HG02852 (cell line): Measurements from ENCODE around the gene NSUN7.
A peak's percentile ranks its signal among the peaks of the same experiment; 100 is the strongest.

Experiments used
- ATAC-seq: cut with Tn5 transposase; IDR thresholded peaks from one replicate; pipeline ENCODE4 v1.9.1; 2021; ENCODE audit warnings: mild to moderate bottlenecking, moderate library complexity; ENCODE audit not compliant: unreplicated experiment

NSUN7 gene

GRCh38 chr4:40733752-40734151 lies 16.0 kb upstream of the NSUN7 start:
- ATAC-seq, result no peak

- ATAC-seq, result no peak
Measured at GRCh38 chr4:40734497-40734896, 15.3 kb upstream of the NSUN7 start.

GRCh38 chr4:40736910-40737309 lies 12.8 kb upstream of the NSUN7 start:
- no peak for ATAC-seq

- no peak for ATAC-seq
Measured at GRCh38 chr4:40737879-40738278, 11.9 kb upstream of the NSUN7 start.

GRCh38 chr4:40739347-40739746 lies 10.4 kb upstream of the NSUN7 start:
- ATAC-seq, result no peak

- no peak for ATAC-seq
Measured at GRCh38 chr4:40744218-40744617, 5.5 kb upstream of the NSUN7 start.

GRCh38 chr4:40745285-40745984 lies 4.3 kb upstream of the NSUN7 start:
- no peak for ATAC-seq

- no peak for ATAC-seq
Measured at GRCh38 chr4:40747207-40747835, 2.4 kb upstream of the NSUN7 start.

GRCh38 chr4:40750461-40751258 lies 905 bp downstream of the NSUN7 start:
- ATAC-seq, result no peak

GRCh38 chr4:40755616-40756015 lies 5.9 kb downstream of the NSUN7 start:
- ATAC-seq, result no peak

GRCh38 chr4:40763228-40763716 lies 13.5 kb downstream of the NSUN7 start:
- peak; percentile 100 for ATAC-seq

GRCh38 chr4:40769266-40769665 lies 19.5 kb downstream of the NSUN7 start:
- ATAC-seq, result no peak

GRCh38 chr4:40778090-40778489 lies 28.3 kb downstream of the NSUN7 start:
- ATAC-seq, result no peak

GRCh38 chr4:40782876-40783275 lies 33.1 kb downstream of the NSUN7 start:
- ATAC-seq, result no peak

- no peak for ATAC-seq
Measured at GRCh38 chr4:40785727-40786126, 36.0 kb downstream of the NSUN7 start.

GRCh38 chr4:40788331-40788730 lies 38.6 kb downstream of the NSUN7 start:
- ATAC-seq, result no peak

GRCh38 chr4:40789031-40789430 lies 39.3 kb downstream of the NSUN7 start:
- ATAC-seq, result no peak

GRCh38 chr4:40789771-40790170 lies 40.0 kb downstream of the NSUN7 start:
- ATAC-seq, result no peak

GRCh38 chr4:40800064-40800463 lies 50.3 kb downstream of the NSUN7 start:
- peak; percentile 90 for ATAC-seq

GRCh38 chr4:40804598-40804997 lies 54.8 kb downstream of the NSUN7 start:
- ATAC-seq, result no peak

- ATAC-seq, result no peak
Measured at GRCh38 chr4:40808926-40809457, 59.2 kb downstream of the NSUN7 start.
